GM19468 (cell line): ENCODE measurements around the gene ATP8B4.

Experiments used
- ATAC-seq: cut with Tn5 transposase; IDR thresholded peaks from one replicate; pipeline ENCODE4 v1.9.1; 2021; ENCODE audit warnings: mild to moderate bottlenecking, moderate library complexity, moderate number of reproducible peaks; ENCODE audit not compliant: unreplicated experiment; ENCODE audit errors: extremely low read depth

ATP8B4 gene

DNA sequence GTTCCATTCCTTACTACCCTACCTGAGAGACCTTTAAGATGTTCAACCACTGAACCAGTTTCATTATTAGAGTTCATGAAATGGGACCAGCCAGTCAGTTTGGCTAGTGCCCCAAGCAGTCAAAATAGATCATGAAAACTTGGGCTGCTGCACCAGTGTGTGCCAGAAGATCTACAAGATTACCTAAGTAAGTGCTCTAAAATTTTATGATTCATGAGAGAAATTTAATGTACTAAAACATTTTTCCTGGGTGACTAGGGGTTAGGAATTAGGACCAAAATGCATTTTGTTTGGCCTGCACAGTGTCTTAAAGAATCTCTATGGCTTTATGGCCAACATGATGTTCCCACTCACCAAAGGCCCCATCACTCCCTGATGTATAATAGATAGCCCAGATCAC, 214.7 kb downstream of the ATP8B4 start:
- no peak for ATAC-seq

DNA sequence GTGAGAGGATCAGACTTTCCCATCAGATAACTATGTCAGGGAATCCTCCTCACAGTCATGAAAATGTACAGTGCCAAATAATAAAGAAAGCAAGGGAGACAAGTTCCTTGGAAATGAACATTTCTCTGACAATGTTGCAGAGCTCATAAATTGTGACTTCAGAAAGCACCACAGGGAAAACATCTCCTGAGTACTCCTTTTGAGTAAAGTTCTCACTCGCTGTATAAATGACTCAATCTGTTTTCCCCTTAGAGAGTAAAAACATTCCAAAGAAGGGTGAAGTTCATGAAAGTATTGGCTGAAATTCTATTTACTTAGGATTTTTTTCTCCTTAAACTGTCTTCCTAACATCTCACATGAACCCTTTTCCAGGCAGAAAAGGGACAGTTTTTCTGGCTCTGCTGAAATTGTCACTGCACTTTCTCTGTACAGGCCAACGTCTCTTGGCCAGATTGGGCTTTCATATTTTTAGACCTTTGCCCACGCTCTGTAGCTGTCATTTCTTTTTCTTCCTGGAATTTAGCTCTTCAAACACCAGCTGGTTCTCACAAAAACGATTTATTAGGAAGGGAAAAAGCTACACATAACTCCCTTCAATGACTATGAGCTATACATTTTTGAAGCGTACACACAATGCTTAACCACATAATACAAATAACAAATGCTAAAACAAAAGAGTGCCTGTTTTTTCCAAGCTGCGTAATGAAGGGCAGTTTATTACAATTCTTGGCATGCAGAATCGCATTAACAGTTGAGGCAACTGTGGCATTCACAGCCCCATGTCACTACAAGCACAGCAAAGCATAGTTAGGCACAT, 216.1 kb downstream of the ATP8B4 start:
- no peak for ATAC-seq

DNA sequence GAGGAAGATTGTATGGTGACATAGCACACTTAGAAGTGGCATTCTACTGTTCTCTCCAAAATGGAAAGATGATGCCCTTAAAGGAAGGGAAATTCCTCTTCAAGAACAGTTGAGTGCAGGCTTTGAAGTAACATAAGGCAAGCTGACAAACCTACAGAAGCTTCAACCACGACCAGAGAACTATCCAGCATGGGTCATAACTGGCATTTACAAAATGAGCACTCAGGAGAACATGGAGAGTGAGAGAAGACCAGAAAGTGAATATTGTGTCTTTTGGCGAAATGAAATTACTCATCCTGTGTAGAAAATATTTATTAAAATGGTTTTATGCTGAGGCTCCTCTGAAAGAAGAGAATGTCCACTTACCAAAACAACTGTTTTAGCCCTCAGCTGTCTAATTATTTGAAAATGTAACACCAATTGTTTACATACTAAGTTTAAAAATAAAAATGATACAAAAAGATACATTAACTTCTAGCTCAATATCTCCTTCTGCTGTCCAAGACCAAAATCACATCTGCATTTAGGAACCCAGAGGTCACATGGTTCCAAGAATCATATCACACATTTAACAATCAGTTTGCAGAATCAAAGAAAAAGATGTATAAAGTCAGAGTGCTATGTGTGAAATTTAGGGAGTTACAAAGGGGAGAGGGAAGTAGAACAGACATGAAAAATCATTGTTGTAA, 216.9 kb downstream of the ATP8B4 start:
- ATAC-seq = no peak

DNA sequence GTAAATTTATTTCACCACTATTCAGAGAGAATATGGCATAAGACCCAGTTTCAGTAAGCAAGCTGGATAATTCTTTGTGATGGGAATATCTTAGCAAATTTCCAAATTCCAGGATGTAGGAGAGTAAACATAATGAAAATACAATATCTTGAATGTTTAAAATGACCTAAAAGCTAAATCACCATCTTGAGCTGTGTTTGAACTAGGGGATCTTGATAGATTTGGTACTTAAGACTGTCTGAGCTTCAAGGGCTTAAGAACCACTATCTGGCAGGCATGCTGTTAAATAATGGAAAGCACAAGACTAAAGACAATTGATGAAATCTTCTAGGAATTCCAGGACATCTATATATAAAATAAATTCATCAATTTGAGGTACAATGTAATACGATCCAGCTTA, 217.7 kb downstream of the ATP8B4 start:
- no peak for ATAC-seq

DNA sequence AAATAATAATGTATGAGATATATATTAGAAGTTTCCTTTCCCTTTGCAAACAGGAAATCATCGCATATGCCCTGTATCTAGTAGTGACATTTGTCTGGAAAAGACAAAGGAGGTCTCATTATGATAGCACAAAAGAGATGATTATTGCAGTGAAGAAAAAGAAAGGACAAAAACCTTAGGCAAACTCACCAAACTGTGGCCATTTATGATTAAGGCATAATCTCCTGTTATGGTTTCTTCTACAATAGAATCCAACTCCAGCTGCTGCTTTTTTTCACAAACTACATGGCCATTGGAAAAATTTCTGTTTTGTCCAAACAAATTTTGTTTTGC, 218.2 kb downstream of the ATP8B4 start:
- no peak for ATAC-seq

DNA sequence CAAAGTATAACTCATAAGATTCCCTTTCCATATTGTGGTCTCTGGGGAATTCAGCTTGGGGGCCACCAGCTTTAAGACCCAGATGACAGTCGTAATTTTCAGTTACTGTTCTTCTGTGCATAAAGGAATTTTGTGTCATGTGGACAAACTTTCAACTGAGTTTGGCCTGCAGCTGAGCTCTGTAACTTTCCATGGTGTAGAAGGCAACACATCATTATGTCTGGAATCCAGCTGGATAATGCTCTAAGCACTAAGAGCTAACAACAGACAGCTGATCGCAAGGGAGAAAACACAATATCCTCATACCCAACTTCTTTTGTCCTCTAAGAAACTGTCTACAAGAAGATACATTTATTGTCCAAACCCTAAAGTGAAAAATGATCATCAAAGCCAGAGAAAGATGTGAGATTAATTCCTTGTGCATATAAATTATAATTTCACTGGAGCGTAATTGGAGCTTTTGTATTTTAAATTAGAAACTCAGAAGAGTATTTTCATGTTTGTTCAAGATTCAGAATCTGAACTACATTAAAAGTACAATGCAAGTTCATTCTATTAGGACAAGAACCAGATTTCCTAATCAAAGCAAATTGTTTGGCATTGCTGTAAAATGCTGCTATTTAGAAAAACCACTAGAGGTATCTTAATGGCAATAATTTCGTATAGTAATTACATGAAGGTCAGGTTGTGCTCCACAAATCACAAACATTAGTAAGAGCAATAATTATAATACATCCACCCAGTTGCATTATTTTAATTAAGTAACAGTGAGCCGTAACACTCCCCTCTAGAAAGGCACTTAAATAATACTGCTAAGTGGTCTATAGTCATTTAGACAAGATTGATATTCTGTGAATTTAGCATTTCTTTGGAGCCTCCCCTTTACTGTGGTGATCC, 218.8 kb downstream of the ATP8B4 start:
- no peak for ATAC-seq

DNA sequence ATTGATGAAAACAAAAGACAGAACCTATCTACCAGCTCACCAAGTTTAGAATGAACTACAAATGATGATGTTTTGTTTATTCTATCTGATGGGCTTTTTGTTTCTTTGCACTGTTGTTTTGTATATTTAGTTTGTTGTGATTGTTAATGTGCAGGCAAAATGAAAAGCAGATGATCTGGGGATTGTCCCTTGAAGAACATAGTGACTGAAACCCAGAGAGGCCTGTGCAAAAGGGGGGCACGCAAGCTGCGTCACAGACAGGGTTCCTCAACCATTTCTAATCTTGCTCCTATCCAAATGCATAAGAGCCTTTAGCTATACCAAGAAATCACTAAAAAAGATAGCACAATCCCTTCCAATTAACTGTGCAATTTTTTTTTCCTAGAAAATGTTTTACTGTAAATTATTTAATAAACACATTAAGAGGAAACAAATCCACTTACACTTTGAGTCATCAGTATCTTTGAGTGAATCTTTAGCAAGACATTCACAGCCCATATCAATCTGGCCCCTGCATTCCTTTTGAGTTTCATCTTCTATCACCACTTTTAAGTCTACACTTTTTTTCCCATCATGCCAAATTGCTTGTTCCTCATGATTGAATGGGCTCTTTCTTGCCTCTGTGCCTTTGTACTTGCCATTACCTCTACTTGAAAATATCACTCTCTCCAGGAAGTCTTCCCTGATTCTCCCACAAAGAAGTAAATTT, 220.3 kb downstream of the ATP8B4 start:
- ATAC-seq = no peak

DNA sequence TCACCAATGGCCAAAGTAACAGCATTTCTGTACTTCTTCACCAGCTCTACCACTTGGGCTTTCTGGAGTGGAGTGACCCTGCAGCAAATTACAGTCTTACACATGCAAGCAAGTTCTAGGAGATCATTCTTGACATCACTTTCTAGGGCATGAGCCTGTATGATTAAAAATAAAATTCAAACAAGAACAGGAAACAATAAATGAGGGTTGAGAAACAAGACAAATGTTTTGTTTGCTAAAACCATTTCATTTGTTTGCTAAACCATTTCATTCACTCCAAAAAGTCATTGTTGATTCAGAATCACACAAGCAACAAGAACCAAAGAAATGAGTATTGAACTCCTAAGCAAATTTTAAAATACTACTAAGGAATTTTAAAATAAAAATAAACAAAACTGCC, 220.9 kb downstream of the ATP8B4 start:
- no peak for ATAC-seq

DNA sequence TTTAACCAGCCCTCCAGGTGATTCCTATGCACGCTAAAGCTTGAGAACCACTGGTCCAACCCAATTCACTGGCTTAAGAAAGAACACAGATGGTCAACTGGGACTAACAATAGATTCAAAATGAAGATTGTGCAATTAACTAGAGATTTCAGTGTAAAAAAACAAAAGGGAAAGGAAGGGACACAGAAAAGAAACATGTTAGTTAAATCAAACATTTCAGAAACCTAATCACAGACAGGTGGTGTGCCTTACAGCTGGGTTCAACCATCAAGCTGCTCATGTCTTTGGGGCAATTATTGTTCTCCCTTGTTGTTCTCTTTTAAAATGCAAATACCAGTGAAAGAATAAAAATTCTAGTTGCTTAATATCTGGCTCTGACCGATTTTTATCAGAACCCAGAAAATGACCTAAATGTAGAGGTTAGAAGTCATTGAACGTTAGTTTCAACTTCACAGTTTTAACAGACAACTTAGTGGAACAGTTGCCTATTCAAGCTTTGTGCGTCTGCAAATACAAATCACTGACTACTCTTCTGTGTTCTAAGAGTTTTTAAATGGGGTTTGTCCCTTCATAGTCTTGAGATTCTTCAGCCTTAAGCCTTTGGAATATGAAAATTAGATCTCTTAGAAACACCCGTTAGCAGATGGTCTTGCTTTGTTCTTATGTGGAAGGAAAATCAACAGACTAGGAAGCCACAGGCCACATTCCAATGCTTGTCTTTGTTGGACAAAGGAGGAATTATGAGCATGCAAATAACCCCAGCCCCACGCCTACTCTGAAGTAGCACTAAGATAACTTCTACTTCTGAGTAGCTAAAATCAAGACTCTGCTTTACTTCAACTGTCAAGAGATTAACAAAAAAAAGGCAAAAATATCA, 223.4 kb downstream of the ATP8B4 start:
- no peak for ATAC-seq

DNA sequence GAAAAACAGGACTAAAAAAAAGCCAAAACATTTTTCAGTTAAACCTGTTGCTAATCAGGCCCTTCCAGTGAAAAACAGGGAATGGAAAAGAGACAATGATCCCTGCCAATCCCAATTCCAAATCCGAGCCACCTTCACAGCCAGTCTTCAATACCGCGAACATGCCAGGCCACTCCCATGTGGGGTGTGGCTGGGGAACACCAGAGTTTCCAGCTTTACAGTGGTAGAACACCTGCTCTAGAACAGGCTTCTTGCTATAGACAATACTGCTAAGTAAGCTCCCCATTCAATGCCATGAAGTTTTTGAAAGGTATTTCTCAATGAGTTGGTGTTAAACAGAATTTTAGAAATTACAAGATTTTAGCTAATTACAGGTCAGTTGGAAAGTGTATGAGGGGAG, 228.3 kb downstream of the ATP8B4 start:
- ATAC-seq = no peak

DNA sequence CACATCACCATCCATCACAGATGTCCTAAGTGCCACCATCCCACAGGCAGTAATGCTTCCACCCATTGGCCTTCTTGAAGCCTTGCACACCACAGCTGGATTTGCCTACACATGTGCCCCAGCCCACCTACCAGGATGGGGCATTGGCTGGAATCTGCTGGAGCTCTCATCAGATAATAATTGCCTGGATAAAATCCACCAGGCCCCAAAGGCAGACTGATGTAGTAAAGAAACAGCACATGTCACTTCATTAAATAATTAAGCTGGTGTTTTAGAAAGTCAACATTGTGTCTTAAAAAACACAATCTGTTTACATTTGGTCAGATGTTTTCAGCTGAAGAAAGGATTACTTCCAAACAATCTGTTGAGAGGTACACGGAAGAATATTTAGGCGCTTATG, 229.5 kb downstream of the ATP8B4 start:
- no peak for ATAC-seq

DNA sequence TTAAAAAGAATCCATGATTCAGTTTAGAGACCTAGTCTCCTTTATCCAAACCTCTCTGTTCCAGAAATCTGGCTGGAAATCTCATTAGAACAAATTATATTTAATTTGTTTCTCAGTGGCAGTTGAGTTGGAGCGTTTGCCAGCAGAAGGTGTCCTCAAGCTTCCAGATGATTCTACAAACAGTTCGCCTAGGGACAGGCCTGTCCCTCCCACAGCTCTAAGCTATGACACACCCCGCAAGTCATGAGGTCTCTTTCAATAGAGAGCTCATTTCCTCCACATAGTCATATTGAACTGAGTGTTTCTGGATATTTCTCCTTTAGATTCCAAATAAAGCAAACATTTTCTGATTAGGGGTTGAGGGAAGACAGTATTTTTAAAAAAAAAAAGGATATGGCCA, 230.3 kb downstream of the ATP8B4 start:
- ATAC-seq = no peak

DNA sequence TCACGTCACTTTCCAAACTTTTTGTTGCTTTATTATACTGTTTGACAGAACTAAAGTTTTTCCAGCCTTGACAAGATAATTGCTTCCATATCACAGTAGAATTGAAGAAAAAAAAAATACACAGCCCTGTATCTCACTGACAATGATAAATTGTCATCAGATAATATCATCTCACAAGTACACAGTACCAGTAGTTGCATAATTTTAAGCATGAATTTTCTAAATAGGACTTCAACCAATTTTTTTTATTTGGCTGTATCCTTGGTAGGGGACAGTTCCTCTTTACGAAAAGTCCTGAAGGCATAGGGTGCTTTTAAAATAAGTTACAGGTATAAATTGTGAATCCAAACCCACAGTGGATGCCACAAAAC, 230.7 kb downstream of the ATP8B4 start:
- no peak for ATAC-seq

DNA sequence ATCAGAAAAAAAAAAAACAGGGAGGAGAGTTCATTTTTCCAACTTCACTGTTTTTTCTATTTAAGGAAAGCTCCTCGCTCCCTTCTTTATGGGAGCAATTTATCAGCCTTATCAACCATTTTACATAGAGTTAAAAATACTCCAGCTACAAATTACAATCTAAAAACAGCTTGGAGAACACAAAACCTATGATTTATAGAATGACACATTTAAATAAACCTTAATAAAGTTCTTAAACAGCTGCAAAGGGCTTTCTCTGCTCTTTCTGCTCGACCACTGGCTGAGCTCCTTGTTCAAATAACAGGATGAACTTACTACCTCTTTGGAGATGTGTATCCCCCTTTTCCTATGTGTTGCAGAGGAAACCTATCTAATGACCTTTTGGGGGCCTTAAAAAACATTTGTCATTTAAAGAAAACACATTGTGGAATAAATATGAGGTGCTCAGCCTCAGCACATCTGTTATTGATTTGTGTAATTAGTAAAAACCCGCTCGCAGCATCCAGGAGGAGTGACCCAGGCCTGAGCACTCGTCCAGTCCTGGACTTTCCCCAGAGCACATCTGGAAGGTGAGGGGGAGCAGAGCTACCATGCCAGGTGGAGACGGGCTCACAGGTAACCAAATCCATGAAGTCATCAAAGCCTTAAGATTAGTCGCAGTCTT, 231.2 kb downstream of the ATP8B4 start:
- ATAC-seq = no peak

DNA sequence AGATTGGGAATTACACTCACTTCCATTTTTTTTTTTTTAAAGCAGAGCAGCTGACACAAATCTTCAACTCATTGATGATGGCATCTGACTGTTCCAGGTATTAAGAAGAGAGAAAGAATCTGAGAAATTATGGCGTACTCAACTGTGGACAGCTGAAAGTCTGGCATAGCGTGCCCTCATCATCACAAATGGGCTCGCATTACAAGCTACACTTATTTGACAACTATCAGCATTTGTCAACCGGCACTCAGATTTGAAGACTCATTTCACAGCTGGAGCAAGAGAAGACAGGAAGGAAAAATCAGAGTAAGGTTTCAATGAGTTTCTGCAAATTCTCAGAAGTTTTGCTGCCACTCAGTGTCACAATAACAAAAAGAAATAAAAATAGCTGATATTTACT, 235.9 kb downstream of the ATP8B4 start:
- no peak for ATAC-seq

DNA sequence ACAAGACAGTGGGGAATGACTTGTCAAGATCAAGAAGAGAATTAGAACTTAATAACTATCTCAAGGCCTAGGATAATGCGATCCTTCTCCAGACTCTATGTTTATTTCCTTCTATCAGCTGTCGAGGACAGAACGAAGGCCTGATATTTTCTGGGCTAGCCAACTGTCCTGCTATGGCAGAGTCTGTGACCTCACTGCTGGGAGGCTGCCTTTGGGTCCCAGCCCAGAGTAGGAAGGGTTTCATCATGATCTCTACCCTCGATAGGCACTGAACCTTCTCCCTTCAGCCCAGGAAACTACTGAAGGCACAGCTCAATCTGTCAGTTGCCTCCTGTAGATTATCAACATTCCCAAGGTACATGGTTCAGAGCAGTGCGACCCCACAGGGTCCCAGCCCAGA, 237.2 kb downstream of the ATP8B4 start:
- ATAC-seq = no peak

DNA sequence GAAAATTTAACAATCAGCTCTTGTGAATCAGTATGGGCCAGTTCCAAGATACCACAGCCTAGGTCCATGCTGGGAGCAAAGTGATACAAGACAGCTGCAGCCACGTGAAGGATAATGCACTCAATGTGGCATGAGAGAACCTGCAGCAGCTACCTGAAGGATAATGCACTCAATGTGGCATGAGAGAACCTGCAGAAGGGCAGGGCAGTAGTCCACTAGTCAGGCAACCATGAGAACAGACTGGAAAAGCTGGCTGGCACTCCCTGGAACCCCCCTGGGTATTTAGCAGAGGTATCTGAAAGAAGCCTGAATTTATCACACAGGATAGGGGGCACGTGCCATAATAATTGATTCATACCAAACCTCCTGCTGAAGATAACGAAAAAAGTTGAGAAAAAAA, 237.6 kb downstream of the ATP8B4 start:
- ATAC-seq = no peak

DNA sequence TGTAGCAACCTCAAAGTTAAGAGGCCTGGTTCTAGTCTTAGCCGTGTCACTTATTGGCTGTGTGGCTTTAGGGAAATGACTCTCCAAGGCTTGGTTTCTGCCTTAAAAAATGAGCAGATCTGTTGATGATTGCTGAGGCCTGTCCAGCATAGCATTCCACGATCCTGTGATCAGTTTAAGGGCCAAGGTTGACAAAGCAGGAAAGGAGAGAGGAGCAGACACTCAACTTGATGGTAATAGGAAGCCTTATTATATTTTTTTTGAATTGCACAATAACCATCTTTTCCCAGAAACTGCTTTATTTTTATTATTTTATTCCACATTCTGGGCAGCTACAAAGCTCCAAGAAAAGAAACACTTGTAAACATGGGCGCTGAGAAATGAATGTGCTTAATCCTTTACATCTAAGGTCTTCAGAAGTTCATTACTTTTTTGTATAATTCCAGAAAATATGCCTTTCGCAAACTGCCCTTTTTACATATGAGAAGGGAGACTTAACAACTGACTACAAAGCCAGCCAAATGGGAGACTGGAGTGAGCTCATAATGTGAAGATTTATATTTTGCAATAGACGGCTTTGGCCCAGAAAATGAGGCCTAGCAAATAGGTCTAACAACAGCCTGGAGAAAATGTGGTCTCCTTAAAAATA, 241.0 kb downstream of the ATP8B4 start:
- no peak for ATAC-seq
